SJSA1 (cell line): ENCODE measurements around the gene TTC14. TPM values are rescaled to one million over a fixed set of nuclear protein-coding genes. Genes with fewer than 3 reads are reported as not detected.
A peak's percentile ranks its signal among the peaks of the same experiment; 100 is the strongest.
"Not testable (repeated sequence)": the region's sequence is repeated elsewhere in the genome, so short reads cannot be mapped to it uniquely, and the experiment has no call there.

ENCODE experiments used
- DNase-seq, 2 experiments: peaks; one replicate each; pipeline ENCODE4 v3.0.0-alpha.2; 2015 to 2020; ENCODE audit warnings: low spot score in 2 of 2, low read depth in 1 of 2
- H3K27ac ChIP-seq: fragments of 250-450 bp; sonication (Bioruptor Pico); 2 replicates; pipeline ENCODE4 v1.5.1; 2020; ENCODE audit warnings: mild to moderate bottlenecking, moderate library complexity
- H3K27me3 ChIP-seq: fragments of 250-450 bp; sonication (Bioruptor Pico); replicated peaks from 2 replicates; pipeline ENCODE4 v1.5.1; 2020; ENCODE audit warnings: mild to moderate bottlenecking, moderate library complexity
- H3K36me3 ChIP-seq: fragments of 250-450 bp; sonication (Bioruptor Pico); 2 replicates; pipeline ENCODE4 v1.5.1; 2020; ENCODE audit warnings: mild to moderate bottlenecking
- H3K4me1 ChIP-seq: fragments of 250-450 bp; sonication (Bioruptor Pico); replicated peaks from 2 replicates; pipeline ENCODE4 v1.6.1; 2021; ENCODE audit warnings: mild to moderate bottlenecking
- H3K4me3 ChIP-seq: fragments of 250-450 bp; sonication (Bioruptor Pico); 2 replicates; pipeline ENCODE4 v1.5.1; 2020; ENCODE audit warnings: mild to moderate bottlenecking
- H3K9me3 ChIP-seq: fragments of 250-450 bp; sonication (Bioruptor Pico); replicated peaks from 2 replicates; pipeline ENCODE4 v1.5.1; 2020; ENCODE audit warnings: mild to moderate bottlenecking
- total RNA-seq: library from RNA; depleted of rRNA; stranded (reverse); fragments of >200 nt; shearing (Covaris generic); gene quantifications from 2 replicates; pipeline ENCODE4 v1.2.3, GENCODE V29; 2014; rRNA removed

TTC14 gene
- 14.9 and 15.3 TPM in 2 replicates for total RNA-seq

- Histone ChIP-seq H3K9me3 (no peaks in the 10 kb centered on the region), H3K27ac (peak within 1 kb of the TSS; percentile 20; the same call in 1 of the 2 replicates), H3K4me1 (0 out of 2 replicates have a peak, but pooled peaks cover 5% of the 10 kb centered on the region), H3K36me3 (peaks cover 40% of the 10 kb centered on the region), H3K27me3 (no peaks in the 10 kb centered on the region; the same call in 1 of the 2 replicates), H3K4me3 (peak within 1 kb of the TSS; percentile 68)
- peak; percentile 80 to 91 for DNase-seq
Observed at GRCh38 chr3:180601688-180602666, at the start of gene TTC14. Gene TTC14, plus strand, starts transcription at chr3:180602163. Its CDS starts 99 bp downstream, at chr3:180602262.

GRCh38 chr3:180563406-180563805 lies 38.6 kb upstream of the TTC14 start:
- H3K27ac ChIP-seq = no peak overlapping the region
- DNase-seq = no peak
- H3K27me3 ChIP-seq = no peaks in the 10 kb centered on the region
- no peaks in the 10 kb centered on the region for H3K4me1 ChIP-seq
- H3K9me3 ChIP-seq = no peaks in the 10 kb centered on the region
- H3K4me3 ChIP-seq = no peak overlapping the region
- H3K36me3 ChIP-seq = no peaks in the 10 kb centered on the region

GRCh38 chr3:180564676-180565075 lies 37.3 kb upstream of the TTC14 start:
- Histone ChIP-seq H3K27me3 (no peaks in the 10 kb centered on the region; the same call in 1 of the 2 replicates), H3K4me3 (no peak overlapping the region), H3K9me3 (no peaks in the 10 kb centered on the region), H3K4me1 (no peaks in the 10 kb centered on the region), H3K27ac (no peak overlapping the region), H3K36me3 (no peaks in the 10 kb centered on the region)
- DNase-seq = no peak

GRCh38 chr3:180570238-180570637 lies 31.7 kb upstream of the TTC14 start:
- H3K9me3 ChIP-seq = no peaks in the 10 kb centered on the region
- no peak overlapping the region for H3K27ac ChIP-seq
- no peak overlapping the region for H3K4me3 ChIP-seq
- no peaks in the 10 kb centered on the region for H3K4me1 ChIP-seq
- H3K27me3 ChIP-seq = no peaks in the 10 kb centered on the region; the same call in 1 of the 2 replicates
- no peaks in the 10 kb centered on the region for H3K36me3 ChIP-seq
- DNase-seq = no peak

GRCh38 chr3:180571831-180572598 lies 29.9 kb upstream of the TTC14 start:
- Histone ChIP-seq H3K4me1 (no peaks in the 10 kb centered on the region), H3K27me3 (no peaks in the 10 kb centered on the region; the same call in 1 of the 2 replicates), H3K9me3 (no peaks in the 10 kb centered on the region), H3K27ac (no peak overlapping the region), H3K4me3 (no peak overlapping the region), H3K36me3 (no peaks in the 10 kb centered on the region)
- DNase-seq = no peak

GRCh38 chr3:180575571-180575970 lies 26.4 kb upstream of the TTC14 start:
- no peaks in the 10 kb centered on the region for H3K36me3 ChIP-seq
- no peak for DNase-seq
- H3K9me3 ChIP-seq = no peaks in the 10 kb centered on the region
- H3K4me1 ChIP-seq = no peaks in the 10 kb centered on the region
- H3K4me3 ChIP-seq = no peak overlapping the region
- H3K27ac ChIP-seq = no peak overlapping the region
- H3K27me3 ChIP-seq = no peaks in the 10 kb centered on the region

- no peak overlapping the region for H3K27ac ChIP-seq
- H3K27me3 ChIP-seq = no peaks in the 10 kb centered on the region
- no peaks in the 10 kb centered on the region for H3K4me1 ChIP-seq
- no peak overlapping the region for H3K4me3 ChIP-seq
- no peaks in the 10 kb centered on the region for H3K9me3 ChIP-seq
- no peak for DNase-seq
- no peaks in the 10 kb centered on the region for H3K36me3 ChIP-seq
Observed at GRCh38 chr3:180580934-180581333, 21.0 kb upstream of the TTC14 start.

- H3K4me1 ChIP-seq = no peaks in the 10 kb centered on the region
- no peak for DNase-seq
- no peaks in the 10 kb centered on the region for H3K36me3 ChIP-seq
- H3K27ac ChIP-seq = no peak overlapping the region
- no peak overlapping the region for H3K4me3 ChIP-seq
- no peaks in the 10 kb centered on the region for H3K9me3 ChIP-seq
- H3K27me3 ChIP-seq = peaks cover 4% of the 10 kb centered on the region
Observed at GRCh38 chr3:180590396-180590795, 11.6 kb upstream of the TTC14 start.

GRCh38 chr3:180593631-180594030 lies 8.3 kb upstream of the TTC14 start:
- not testable (repeated sequence) for H3K9me3 ChIP-seq, H3K27me3 ChIP-seq, H3K4me1 ChIP-seq, DNase-seq, H3K4me3 ChIP-seq, H3K36me3 ChIP-seq, H3K27ac ChIP-seq

- H3K27me3 ChIP-seq = peaks cover 5% of the 10 kb centered on the region; the same call in 1 of the 2 replicates
- peak in 1 of 2 experiments; percentile 2 for DNase-seq
- no peak overlapping the region for H3K27ac ChIP-seq
- H3K4me3 ChIP-seq = no peak overlapping the region
- no peaks in the 10 kb centered on the region for H3K4me1 ChIP-seq
- H3K36me3 ChIP-seq = no peaks in the 10 kb centered on the region
- H3K9me3 ChIP-seq = no peaks in the 10 kb centered on the region
Observed at GRCh38 chr3:180594631-180595558, 7.1 kb upstream of the TTC14 start.

GRCh38 chr3:180595559-180595935 lies 6.4 kb upstream of the TTC14 start:
- H3K4me3 ChIP-seq = no peak overlapping the region
- H3K27ac ChIP-seq = no peak overlapping the region
- H3K27me3 ChIP-seq = peaks cover 5% of the 10 kb centered on the region; the same call in 1 of the 2 replicates
- no peaks in the 10 kb centered on the region for H3K36me3 ChIP-seq
- no peaks in the 10 kb centered on the region for H3K9me3 ChIP-seq
- H3K4me1 ChIP-seq = no peaks in the 10 kb centered on the region
- no peak for DNase-seq

GRCh38 chr3:180600473-180600872 lies 1.5 kb upstream of the TTC14 start:
- peaks cover 5% of the 10 kb centered on the region; the same call in 1 of the 2 replicates for H3K27me3 ChIP-seq
- no peak overlapping the region for H3K4me3 ChIP-seq
- no peak for DNase-seq
- no peaks in the 10 kb centered on the region for H3K9me3 ChIP-seq
- H3K27ac ChIP-seq = no peak overlapping the region
- 0 out of 2 replicates have a peak, but pooled peaks cover 5% of the 10 kb centered on the region for H3K4me1 ChIP-seq
- peaks cover 25% of the 10 kb centered on the region for H3K36me3 ChIP-seq

- no peaks in the 10 kb centered on the region for H3K9me3 ChIP-seq
- H3K27ac ChIP-seq = no peak overlapping the region
- H3K4me1 ChIP-seq = no peaks in the 10 kb centered on the region
- peaks cover 76% of the 10 kb centered on the region for H3K36me3 ChIP-seq
- H3K4me3 ChIP-seq = no peak overlapping the region
- no peaks in the 10 kb centered on the region for H3K27me3 ChIP-seq
- no peak for DNase-seq
Observed at GRCh38 chr3:180611006-180611405, 9.0 kb downstream of the TTC14 start.
